GM19193 (cell line): Measurements from ENCODE around the gene PDIA3.

Experiments
- POLR2A ChIP-seq: IDR thresholded peaks from 4 replicates; pipeline ENCODE4 v1.6.1; 2011; ENCODE audit not compliant: insufficient read depth, insufficient read length; ENCODE audit errors: extremely low read depth

Gene PDIA3

GRCh38 chr15:43799209-43799944, 53.1 kb downstream of the PDIA3 start:
- no peak for TF ChIP-seq POLR2A

DNA sequence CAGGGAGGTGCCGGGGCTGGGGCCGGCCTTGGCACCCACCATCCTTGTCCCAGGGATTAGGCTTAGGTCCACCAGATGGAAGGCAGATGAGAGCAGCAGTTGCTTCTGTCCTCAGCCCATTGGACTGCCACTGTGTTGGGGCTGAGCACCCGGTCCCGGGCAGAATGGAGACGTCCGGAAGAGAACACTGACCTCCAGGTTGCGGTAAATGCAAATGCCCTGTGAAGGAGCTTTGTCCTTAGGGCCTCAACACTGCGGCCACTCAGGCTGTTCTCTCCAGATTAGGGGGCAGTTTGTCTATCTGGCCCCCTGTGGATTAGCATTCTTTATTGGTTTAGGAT, 53.7 kb downstream of the PDIA3 start, which contains the start of gene SERINC4:
SERINC4 (minus strand) TSS at position 276 of the 341 bp plus-strand sequence; CDS start at position 42, 234 bp downstream.
- no peak for TF ChIP-seq POLR2A

DNA sequence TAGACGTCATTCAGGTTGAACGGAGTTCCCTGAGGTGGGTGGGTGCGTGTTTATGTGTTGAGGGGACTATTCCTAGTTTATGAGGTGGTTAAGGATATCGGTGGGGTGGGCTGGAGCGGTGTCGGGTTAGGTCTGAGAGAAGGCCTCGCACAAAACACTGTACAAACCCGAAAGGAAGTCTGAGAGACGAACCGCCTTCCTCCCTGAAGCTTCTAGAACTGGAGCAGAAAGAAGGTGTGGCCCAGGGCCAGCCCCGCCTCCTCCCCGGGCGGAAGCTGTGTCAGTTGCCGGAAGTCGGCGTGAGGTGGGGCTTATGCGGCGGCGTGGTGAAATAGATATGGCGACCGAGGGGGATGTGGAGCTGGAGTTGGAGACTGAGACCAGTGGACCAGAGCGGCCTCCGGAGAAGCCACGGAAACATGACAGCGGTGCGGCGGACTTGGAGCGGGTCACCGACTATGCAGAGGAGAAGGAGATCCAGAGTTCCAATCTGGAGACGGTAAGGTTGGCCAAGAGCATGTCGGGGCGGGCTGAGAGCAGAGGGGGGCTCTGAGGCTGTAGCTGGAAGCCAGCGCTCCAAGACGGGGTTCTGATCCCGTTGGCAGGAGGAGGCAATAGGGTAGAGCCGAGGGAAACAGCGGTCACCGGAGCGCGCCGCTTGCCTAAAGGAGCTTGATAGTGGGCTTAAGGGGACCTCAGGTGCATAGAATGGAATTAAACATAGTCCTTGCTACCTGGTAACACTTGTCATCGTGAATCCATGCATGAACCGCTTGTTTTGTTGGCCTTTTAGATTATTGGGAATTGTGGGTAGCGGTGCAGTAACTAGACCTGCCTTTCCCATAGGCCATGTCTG, 54.3 kb downstream of the PDIA3 start, which contains the start of gene HYPK:
HYPK (plus strand) TSS at position 314 of the 856 bp plus-strand sequence; CDS start at position 338, 24 bp downstream.
- TF ChIP-seq POLR2A = peak; percentile 78

DNA sequence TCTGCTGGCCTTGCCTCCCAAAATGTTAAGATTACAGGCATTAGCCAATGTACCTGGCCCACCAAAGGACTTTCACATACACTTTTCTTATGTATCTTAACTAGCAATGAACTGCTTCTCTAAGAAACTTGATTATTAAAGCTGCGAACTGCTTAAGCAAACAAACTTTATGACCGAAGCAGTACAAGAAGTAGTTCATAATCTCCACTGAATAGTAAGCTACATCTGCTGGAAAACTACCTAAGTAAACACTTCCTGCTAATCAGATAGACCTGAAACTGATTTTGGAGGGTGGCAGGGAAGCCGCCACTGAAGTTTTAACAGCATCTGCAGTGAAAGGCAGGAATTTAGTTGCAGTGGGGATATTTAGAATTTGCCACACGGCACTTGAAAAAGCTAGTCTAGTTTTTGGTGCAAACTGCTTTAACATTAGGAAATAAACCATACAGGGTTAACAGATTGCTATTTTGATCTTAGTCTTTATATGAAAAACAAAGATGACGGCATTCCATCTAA, 62.3 kb downstream of the PDIA3 start:
- TF ChIP-seq POLR2A = no peak

DNA sequence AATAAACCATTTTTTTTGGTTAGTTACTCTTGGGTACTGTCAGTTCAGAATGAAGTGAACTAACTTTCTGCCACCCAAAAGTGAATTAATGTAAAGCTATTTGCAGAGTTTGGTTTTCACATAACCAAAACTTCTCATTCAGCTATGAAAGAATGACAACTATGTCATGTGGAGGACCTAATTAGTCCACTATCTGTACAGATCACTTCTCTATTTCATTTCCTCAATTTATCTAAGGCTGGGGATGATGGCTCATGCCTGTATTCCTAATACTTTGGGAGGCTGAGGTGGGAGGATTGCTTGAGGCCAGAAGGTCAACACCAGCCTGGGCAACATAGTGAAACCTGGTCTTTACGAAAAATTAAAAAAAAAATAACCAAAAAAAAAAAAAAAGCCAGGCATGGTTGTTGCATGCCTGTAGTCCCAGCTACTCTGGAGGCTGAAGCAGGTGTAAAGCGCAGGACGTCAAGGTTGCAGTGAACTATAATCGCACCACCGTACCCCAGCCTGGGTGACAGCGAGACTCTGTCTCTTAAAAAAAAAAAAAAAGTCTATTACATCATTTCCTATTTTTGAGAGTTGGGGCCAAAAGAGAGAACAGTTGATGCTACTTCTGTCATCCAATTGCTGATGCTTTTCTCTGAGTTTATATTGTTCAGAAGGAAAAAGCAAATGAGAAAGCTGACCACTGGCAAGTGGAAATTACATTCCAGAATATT, 62.9 kb downstream of the PDIA3 start:
- no peak for TF ChIP-seq POLR2A

GRCh38 chr15:43821505-43821904, 75.3 kb downstream of the PDIA3 start:
- TF ChIP-seq POLR2A = no peak
